Common myeloid progenitor, CD34-positive (primary cell): ENCODE measurements around the gene NUTF2.

Experiments
- CTCF ChIA-PET: fragments of 350-600 bp; sonication (Branson Sonifier 250); formaldehyde crosslinking; loops from one replicate; lab custom pipeline; 2021; ENCODE audit warnings: antibody characterized with exemption; lab: Charles Lee
- POLR2A ChIA-PET: fragments of 350-600 bp; sonication (Branson Sonifier 250); formaldehyde crosslinking; loops from one replicate; lab custom pipeline; 2021; ENCODE audit warnings: antibody characterized with exemption; lab: Charles Lee
- DNase-seq, 3 donors: peaks; one replicate each; pipeline versions ENCODE4 v3.0.0 to v3.0.0-alpha.2; 2013
- H3K27ac ChIP-seq, 2 experiments: 1 replicate in 1 of 2; 2 replicates in 1 of 2; pipeline ENCODE4 v1.7.0; 2013; ENCODE audit warnings: inconsistent platforms in 2 of 2, low read length in 2 of 2, mild to moderate bottlenecking in 2 of 2, low read depth in 1 of 2, moderate library complexity in 1 of 2; ENCODE audit not compliant: severe bottlenecking in 2 of 2, insufficient read depth in 1 of 2, poor library complexity in 1 of 2
- H3K27me3 ChIP-seq, 5 experiments: replicated peaks in 2 of 5; 1 replicate in 3 of 5; 2 replicates in 2 of 5; pipeline versions ENCODE4 v1.6.1 to v1.7.0; 2013; ENCODE audit warnings: low read length in 4 of 5, mild to moderate bottlenecking in 2 of 5, moderate library complexity in 2 of 5, inconsistent platforms in 1 of 5; ENCODE audit not compliant: insufficient read depth in 5 of 5, control insufficient read depth in 4 of 5
- H3K36me3 ChIP-seq, 4 experiments: 1 replicate in 2 of 4; 2 replicates in 2 of 4; pipeline versions ENCODE4 v1.6.1 to v1.7.0; 2013; ENCODE audit warnings: low read length in 3 of 4, control low read depth in 1 of 4, mild to moderate bottlenecking in 1 of 4; ENCODE audit not compliant: control insufficient read depth in 4 of 4, insufficient read depth in 4 of 4
- H3K4me1 ChIP-seq, 4 experiments: 1 replicate in 3 of 4; 2 replicates in 1 of 4; pipeline versions ENCODE4 v1.6.1 to v1.7.1; 2013; ENCODE audit warnings: low read length in 3 of 4, mild to moderate bottlenecking in 3 of 4, control low read depth in 1 of 4, inconsistent platforms in 1 of 4, moderate library complexity in 1 of 4; ENCODE audit not compliant: control insufficient read depth in 4 of 4, insufficient read depth in 4 of 4; ENCODE audit errors: control extremely low read depth in 1 of 4
- H3K4me3 ChIP-seq, 7 experiments: 1 replicate in 4 of 7; 2 replicates in 3 of 7; pipeline versions ENCODE4 v1.5.1 to v1.7.0; 2013; ENCODE audit warnings: mild to moderate bottlenecking in 7 of 7, low read length in 6 of 7, moderate library complexity in 6 of 7, inconsistent platforms in 2 of 7, low read depth in 2 of 7, control low read depth in 1 of 7; ENCODE audit not compliant: insufficient read depth in 4 of 7, control insufficient read depth in 1 of 7; ENCODE audit errors: extremely low read depth in 1 of 7
- H3K9me3 ChIP-seq, 5 experiments: 1 replicate in 4 of 5; 2 replicates in 1 of 5; pipeline versions ENCODE4 v1.6.1 to v1.7.1; 2013; ENCODE audit warnings: low read length in 4 of 5, mild to moderate bottlenecking in 2 of 5, inconsistent platforms in 1 of 5, low read depth in 1 of 5, moderate library complexity in 1 of 5; ENCODE audit not compliant: control insufficient read depth in 4 of 5, insufficient read depth in 2 of 5; ENCODE audit errors: control extremely low read depth in 1 of 5
- WGBS: methylation state at CpG from one replicate; pipeline ENCODE4 v1.1.5; 2013; ENCODE audit not compliant: insufficient coverage; 5-methylcytosine and 5-hydroxymethylcytosine counted together

Gene NUTF2

DNA sequence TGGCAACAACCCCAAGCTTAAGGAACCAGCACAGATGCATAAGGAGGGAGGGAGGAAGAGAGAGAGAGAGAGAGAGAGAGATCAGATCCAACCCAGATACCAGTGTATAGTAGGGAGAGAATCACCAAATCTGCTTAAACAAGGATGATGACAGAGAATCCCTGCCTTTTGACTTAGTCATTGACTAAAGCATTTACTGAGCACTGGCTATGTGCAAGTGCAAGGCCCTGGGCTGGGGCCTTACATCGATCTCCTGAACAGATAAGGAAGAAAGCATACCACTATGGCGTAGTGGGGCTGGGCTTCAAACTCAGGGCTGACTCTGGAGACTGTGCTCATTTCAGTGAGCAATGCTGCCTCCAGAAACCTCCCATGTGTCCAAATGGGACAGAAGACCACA lies 24.2 kb upstream of the NUTF2 start:
- H3K9me3 ChIP-seq, result no peaks in the 10 kb centered on the region
- 100% methylated on average over 2 of the region's 2 CpGs for WGBS
- POLR2A ChIA-PET, result interaction anchor here (0.5 kb wide), 1 partner anchor 129 kb away, joined by 3 read pairs; no protein-coding TSS in a partner anchor
- peaks cover 0 to 2% (median 0%) of the 10 kb centered on the region in 4 experiments for H3K4me1 ChIP-seq
- CTCF ChIA-PET, result interaction anchor here (1.0 kb wide), 1 partner anchor 18 kb away, joined by 3 read pairs; no protein-coding TSS in a partner anchor
- no peak for DNase-seq
- H3K27ac ChIP-seq, result no peak overlapping the region
- no peaks in the 10 kb centered on the region for H3K27me3 ChIP-seq
- peaks cover 2 to 13% (median 9%) of the 10 kb centered on the region in 4 experiments for H3K36me3 ChIP-seq
- H3K4me3 ChIP-seq, result no peak overlapping the region

GRCh38 chr16:67825119-67825518 lies 21.6 kb upstream of the NUTF2 start:
- no peak for DNase-seq
- ChIA-PET POLR2A (no interaction called here), CTCF (interaction anchor here (0.9 to 2.2 kb wide), 3 partner anchors 15 to 151 kb away, joined by 4 to 7 read pairs (median 4); no protein-coding TSS in a partner anchor)
- 94% methylated on average over 7 of the region's 8 CpGs for WGBS
- Histone ChIP-seq H3K27ac (no peak overlapping the region), H3K27me3 (no peaks in the 10 kb centered on the region), H3K4me1 (peaks cover 0 to 2% (median 0%) of the 10 kb centered on the region in 4 experiments), H3K9me3 (no peaks in the 10 kb centered on the region), H3K4me3 (no peak overlapping the region), H3K36me3 (peaks cover 5 to 38% (median 27%) of the 10 kb centered on the region in 4 experiments)

DNA sequence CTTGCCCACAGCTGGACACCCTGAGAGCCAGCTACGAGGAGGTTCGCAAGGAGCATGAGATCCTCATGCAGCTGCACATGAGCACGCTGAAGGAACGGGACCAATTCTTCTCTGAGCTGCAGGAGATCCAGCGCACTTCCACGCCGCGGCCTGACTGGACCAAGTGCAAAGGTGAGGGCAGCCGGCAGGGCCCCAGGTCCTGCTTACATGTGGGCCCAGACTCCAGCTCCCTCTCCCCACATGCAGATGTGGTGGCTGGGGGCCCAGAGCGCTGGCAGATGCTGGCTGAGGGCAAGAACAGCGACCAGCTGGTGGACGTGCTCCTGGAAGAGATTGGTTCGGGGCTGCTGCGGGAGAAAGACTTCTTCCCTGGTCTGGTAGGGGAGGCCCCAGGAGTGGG lies 20.8 kb upstream of the NUTF2 start:
- H3K4me3 ChIP-seq, result no peak overlapping the region
- CTCF ChIA-PET, result interaction anchor here (1.6 to 2.2 kb wide), 2 partner anchors 15 kb away, joined by 4 to 7 read pairs; no protein-coding TSS in a partner anchor
- no peak for DNase-seq
- POLR2A ChIA-PET, result no interaction called here
- no peak overlapping the region for H3K27ac ChIP-seq
- H3K36me3 ChIP-seq, result peaks cover 6 to 46% (median 33%) of the 10 kb centered on the region in 4 experiments
- no peaks in the 10 kb centered on the region for H3K9me3 ChIP-seq
- H3K27me3 ChIP-seq, result no peaks in the 10 kb centered on the region
- WGBS, result over 99% methylated on average over 10 of the region's 14 CpGs
- H3K4me1 ChIP-seq, result peaks cover 0 to 2% (median 0%) of the 10 kb centered on the region in 4 experiments

- H3K4me3 ChIP-seq, result no peak overlapping the region
Measured at GRCh38 chr16:67828651-67829050, 18.1 kb upstream of the NUTF2 start.

DNA sequence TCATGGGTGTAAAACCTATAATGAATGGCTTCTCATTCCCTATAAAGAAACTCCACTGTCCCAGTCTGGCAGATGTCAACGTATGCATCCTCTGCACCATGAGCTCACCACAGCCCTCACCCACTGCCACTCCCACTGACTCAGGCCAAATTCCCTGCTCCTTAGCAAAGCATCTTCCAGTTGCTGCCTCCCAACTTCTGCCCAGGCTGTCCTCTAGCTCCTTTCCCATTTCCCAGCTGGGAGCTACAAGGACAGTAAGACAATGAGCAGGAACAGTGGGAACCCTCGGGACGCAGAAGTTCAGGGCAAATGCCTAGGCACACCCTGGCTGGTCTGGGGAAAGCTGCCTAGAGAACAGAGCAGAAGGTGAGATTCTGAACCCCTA lies 13.7 kb upstream of the NUTF2 start:
- ChIA-PET CTCF (interaction anchor here (1.2 to 2.1 kb wide), 7 partner anchors 9 to 39 kb away, joined by 3 to 10 read pairs (median 5); no protein-coding TSS in a partner anchor), POLR2A (interaction anchor here (0.8 kb wide), 1 partner anchor 22 kb away, joined by 3 read pairs; no protein-coding TSS in a partner anchor)
- H3K4me3 ChIP-seq, result peak overlapping the region; percentile 60 to 83 (median 74)
- peaks cover 11 to 44% (median 26%) of the 10 kb centered on the region in 4 experiments for H3K36me3 ChIP-seq
- 0% methylated on average over 1 of the region's 3 CpGs for whole genome bisulfite sequencing
- H3K27ac ChIP-seq, result peak overlapping the region; percentile 19 to 81
- H3K27me3 ChIP-seq, result no peaks in the 10 kb centered on the region
- H3K9me3 ChIP-seq, result no peaks in the 10 kb centered on the region
- DNase-seq, result peak in 1 of 3 donors; percentile 6
- H3K4me1 ChIP-seq, result peaks cover 3 to 18% (median 15%) of the 10 kb centered on the region in 4 experiments

More at GRCh38 chr16:67828651-67829050, 18.1 kb upstream of the NUTF2 start:
- H3K27ac ChIP-seq, result no peak overlapping the region
- no peaks in the 10 kb centered on the region for H3K9me3 ChIP-seq
- H3K36me3 ChIP-seq, result peaks cover 13 to 60% (median 41%) of the 10 kb centered on the region in 4 experiments
- peaks cover 0 to 14% (median 11%) of the 10 kb centered on the region in 4 experiments for H3K4me1 ChIP-seq
- DNase-seq, result no peak
- ChIA-PET CTCF (interaction anchor here (1.0 to 3.4 kb wide), 3 partner anchors 12 to 46 kb away, joined by 3 to 19 read pairs (median 3); no protein-coding TSS in a partner anchor), POLR2A (no interaction called here)
- 97% methylated on average over 4 of the region's 4 CpGs for WGBS
- no peaks in the 10 kb centered on the region for H3K27me3 ChIP-seq

DNA sequence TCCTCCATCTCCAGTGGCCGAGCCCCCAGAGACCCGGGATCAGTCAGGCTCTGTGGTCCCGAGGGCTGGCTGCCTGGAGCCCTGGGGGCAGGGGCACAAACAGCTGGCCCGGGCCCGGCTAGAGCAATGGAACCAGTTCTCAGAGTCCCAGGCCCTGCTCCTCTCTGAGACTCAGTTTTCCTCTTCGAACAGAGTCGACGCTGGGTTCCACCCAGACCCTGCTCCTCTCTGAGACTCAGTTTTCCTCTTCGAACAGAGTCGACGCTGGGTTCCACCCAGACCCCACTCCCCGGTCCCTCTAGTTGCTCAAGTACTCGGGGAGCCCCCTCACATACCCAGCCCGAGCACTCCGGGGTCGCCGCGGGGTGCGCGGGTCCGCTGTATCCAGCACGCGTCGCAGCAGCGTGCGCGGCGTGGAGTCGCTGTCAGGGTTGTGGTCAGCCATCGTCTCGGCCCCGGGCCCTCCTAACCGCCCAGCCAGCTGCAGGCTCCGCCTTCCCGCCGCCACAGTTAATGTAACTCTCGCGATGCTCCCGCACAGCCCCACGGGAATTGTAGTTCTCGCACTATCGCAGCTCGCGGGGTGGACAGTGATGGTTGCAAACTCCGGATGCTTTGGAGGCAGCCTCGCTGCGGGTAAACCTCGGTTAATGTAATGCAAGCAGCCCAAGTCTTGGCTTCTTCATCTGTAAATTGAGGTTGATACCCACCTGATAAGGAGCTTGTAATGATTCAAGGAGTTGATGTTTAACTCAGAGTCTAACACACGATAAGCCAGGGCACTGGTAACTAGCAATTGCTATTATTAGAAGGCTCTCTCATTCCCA lies 13.1 kb upstream of the NUTF2 start:
- Histone ChIP-seq H3K4me3 (peak overlapping the region; percentile 60 to 83 (median 74)), H3K27me3 (no peaks in the 10 kb centered on the region), H3K9me3 (no peaks in the 10 kb centered on the region), H3K27ac (peak overlapping the region in 1 of 2 experiments; percentile 81), H3K36me3 (peaks cover 7 to 38% (median 23%) of the 10 kb centered on the region in 4 experiments), H3K4me1 (peaks cover 3 to 18% (median 15%) of the 10 kb centered on the region in 4 experiments)
- under 1% methylated on average over 43 of the region's 49 CpGs for WGBS
- ChIA-PET POLR2A (interaction anchor here (0.8 to 1.8 kb wide), 2 partner anchors 13 to 22 kb away, joined by 3 to 5 read pairs; partner anchors contain the start of gene NUTF2), CTCF (interaction anchor here (0.5 to 2.1 kb wide), 10 partner anchors 9 to 38 kb away, joined by 3 to 10 read pairs (median 5); partner anchors contain the start of gene NUTF2)
- peak; percentile 81 to 93 (median 91) for DNase-seq
